HG02759 (cell line): ENCODE data around the gene SMG7.

ENCODE experiments used
- ATAC-seq: cut with Tn5 transposase; IDR thresholded peaks from one replicate; pipeline ENCODE4 v1.9.1; 2021; ENCODE audit warnings: mild to moderate bottlenecking, moderate library complexity; ENCODE audit not compliant: unreplicated experiment

Gene SMG7

GRCh38 chr1:183586455-183586854, 114.2 kb downstream of the SMG7 start:
- ATAC-seq = no peak

DNA sequence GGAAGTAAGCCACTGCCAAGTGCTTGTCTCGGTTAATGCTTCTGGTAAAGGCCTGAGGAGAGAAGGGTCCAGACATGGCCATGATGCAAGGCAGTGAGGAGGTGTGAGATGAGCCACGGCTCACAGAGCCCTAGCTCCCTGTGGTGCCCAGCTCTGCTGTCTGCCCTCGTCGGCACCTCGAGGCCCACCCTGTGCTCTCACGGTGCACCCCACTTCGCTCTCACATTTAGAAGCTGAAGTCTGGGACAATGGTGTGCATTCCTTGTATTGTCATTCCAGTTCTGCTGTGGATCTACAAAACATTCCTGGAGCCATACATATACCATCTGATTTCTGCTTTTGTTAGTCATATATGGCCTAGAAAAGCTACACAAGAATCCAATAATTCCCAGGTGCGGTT, 114.6 kb downstream of the SMG7 start:
- no peak for ATAC-seq

DNA sequence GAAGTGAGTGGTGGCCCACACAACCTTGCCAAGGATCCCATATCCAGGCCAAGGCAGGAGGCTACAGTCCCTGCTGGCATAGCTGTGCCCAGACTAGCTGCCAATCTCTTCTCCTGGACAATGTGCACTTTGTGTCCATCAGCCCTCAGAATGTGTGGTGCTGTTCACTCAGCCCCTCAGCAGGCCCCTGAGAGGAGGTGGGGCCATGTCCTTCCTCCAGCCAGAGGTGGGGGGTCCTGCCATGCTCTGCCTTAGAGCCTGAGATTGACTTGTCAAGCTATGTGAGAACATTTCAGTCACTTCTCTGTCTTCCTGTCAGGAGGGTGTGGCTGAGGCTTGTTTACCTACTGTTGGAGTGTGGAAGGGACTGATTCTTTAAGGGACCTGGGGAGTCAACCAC, 116.5 kb downstream of the SMG7 start:
- ATAC-seq = no peak

- ATAC-seq = no peak
Measured at GRCh38 chr1:183589384-183589783, 117.1 kb downstream of the SMG7 start.

DNA sequence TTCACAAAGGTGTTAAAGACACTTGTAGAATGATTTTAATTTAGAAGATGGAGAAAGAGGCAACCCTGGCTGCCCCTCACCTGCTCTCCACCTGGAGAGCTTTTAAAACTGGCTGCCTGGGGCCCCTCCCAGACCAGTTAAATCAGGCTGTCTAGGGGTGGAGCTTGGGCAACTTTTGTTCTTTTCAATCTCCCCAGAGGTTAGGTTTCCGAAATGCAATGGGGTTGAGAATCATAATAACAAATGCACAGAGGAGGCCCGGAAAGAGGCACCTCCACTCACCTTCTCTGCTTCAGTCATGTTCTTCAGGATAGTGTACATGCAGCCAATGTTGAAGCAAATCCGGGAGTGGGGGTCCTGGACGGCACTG, 117.6 kb downstream of the SMG7 start:
- ATAC-seq = no peak

DNA sequence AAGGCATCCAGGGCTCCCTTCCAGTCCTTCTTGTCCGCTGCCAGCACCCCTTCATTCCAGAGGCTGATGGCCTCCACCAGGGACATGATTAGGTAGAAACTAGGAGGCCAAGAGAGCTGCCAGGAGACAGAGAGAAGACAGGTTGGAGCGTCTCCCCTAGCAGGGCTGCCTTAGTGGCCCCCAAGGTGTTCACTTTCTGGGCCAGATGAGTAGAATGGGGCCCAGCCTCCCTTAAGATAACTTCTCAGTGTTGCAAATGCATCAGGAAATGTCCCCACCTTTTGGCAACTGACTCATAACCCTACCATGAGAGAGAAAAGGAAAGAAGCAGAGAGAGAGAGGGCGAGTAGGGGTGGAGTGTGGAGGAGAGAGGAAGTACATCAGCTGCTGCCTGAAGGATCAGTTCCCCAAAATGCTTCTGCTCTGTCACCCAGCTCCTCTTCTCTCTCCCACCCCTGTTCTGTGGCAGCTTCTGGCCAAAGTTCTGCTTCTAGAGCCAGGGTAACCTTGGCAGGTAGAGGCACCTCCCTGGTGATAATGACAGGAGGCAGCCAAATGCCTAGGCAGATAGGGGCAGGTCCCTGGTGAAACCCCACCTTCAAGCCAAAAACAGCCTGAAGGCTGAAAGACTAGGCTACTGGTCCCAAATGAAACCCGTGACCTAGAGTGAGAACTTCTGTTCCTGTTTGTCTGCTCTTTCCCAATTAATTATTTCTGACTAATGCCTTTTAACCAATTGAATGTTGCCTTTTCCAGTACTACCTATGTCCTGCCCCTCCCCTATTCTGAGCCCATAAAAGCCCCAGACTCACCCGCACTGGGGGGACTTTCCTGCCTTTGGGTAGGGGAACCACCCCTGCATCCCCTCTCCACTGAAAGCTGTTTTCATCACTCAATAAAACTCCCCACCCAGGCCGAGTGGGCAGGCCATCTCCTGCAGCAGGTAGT, 118.2 kb downstream of the SMG7 start, which contains the start of gene NCF2:
TSS of gene NCF2 (minus strand) at position 216 of the 948 bp plus-strand sequence. CDS start at position 86, 130 bp downstream.
- ATAC-seq = peak; percentile 76

- ATAC-seq = no peak
Measured at GRCh38 chr1:183592733-183593132, 120.4 kb downstream of the SMG7 start.

GRCh38 chr1:183593356-183593755, 121.1 kb downstream of the SMG7 start:
- peak; percentile 55 for ATAC-seq

- ATAC-seq = no peak
Measured at GRCh38 chr1:183595537-183595936, 123.2 kb downstream of the SMG7 start.

DNA sequence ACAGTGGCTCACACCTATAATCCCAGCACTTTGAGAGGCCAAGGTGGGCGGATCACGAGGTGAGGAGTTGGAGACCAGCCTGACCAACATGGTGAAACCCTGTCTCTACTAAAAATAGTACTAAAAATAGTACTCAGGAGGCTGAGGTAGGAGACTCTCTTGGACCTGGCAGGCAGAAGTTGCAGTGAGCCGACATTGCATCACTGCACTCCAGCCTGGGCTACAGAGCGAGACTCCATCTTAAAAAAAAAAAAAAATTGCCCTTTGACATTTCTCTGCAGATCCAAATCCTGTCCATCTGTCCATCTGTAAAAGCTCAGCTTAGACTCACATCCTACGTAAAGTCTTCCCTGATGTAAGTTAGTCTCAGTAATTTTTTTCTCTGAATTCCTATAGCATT, 124.2 kb downstream of the SMG7 start:
- ATAC-seq = no peak

GRCh38 chr1:183597656-183598347, 125.5 kb downstream of the SMG7 start:
- ATAC-seq = no peak

DNA sequence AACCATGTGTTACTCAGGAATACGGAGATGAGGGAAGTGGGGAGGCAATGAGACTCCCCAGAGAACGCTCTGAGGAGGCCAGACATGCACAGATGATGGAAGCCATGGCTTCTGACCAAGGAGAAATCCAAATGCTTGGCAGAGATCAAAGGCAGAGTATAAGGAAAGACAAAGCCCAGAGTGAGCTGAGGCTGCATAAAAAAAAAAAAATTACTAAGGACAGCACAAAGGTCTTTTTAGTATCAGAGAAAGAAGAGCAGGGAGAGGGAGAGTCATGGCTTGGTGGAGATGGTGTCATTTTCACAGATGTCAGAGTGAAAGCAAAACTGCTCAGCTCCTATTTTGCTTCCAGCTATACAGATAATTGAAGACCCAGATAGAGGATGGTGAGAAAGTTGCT, 126.1 kb downstream of the SMG7 start:
- ATAC-seq = peak; percentile 67

DNA sequence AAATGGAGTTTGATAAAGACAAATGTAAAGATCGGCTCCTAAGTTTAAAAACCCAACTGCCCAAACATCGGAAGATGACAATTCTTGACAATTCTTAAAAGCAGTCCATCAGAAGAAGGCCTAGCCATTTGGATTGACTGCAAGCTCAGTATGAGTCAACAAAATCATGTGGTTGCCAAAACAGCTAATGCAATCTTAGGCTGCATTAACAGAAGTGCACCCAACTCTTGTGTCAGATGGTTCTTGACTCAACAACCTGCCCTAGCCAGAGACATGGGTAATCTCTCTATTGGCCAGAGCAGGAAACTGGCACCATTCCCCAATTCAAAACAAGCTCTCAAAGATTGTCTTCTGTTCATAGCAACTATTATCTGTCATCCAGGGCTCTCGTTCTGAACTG, 127.8 kb downstream of the SMG7 start:
- ATAC-seq = no peak

GRCh38 chr1:183600634-183601033, 128.3 kb downstream of the SMG7 start:
- ATAC-seq = no peak

GRCh38 chr1:183602510-183602909, 130.2 kb downstream of the SMG7 start:
- no peak for ATAC-seq
